CD4-positive, alpha-beta T cell treated with Interleukin-15 for 1 hour (primary cell): Measurements from ENCODE around the gene EFCAB8.

ENCODE experiments used
- DNase-seq: peaks from one replicate; pipeline ENCODE4 v3.0.0-alpha.2; 2020

EFCAB8 gene

GRCh38 chr20:32991383-32991782 lies 132.7 kb downstream of the EFCAB8 start:
- no peak for DNase-seq

- DNase-seq, result no peak
Observed at GRCh38 chr20:32991792-32992641, 133.3 kb downstream of the EFCAB8 start.

- no peak for DNase-seq
Observed at GRCh38 chr20:32993496-32994050, 134.8 kb downstream of the EFCAB8 start.

GRCh38 chr20:32995802-32996201 lies 137.1 kb downstream of the EFCAB8 start:
- DNase-seq, result no peak

GRCh38 chr20:32997431-32997830 lies 138.7 kb downstream of the EFCAB8 start:
- DNase-seq, result no peak

GRCh38 chr20:32999603-33000250 lies 141.0 kb downstream of the EFCAB8 start:
- no peak for DNase-seq

- no peak for DNase-seq
Observed at GRCh38 chr20:33000802-33001466, 142.2 kb downstream of the EFCAB8 start.

GRCh38 chr20:33002087-33002808 lies 143.5 kb downstream of the EFCAB8 start:
- no peak for DNase-seq

- DNase-seq, result no peak
Observed at GRCh38 chr20:33004141-33004751, 145.5 kb downstream of the EFCAB8 start, which contains the start of gene SUN5. SUN5 (minus strand) TSS chr20:33004433; CDS start chr20:33004340, 93 bp downstream.

GRCh38 chr20:33005132-33005566 lies 146.4 kb downstream of the EFCAB8 start:
- no peak for DNase-seq

GRCh38 chr20:33005908-33006775 lies 147.4 kb downstream of the EFCAB8 start:
- no peak for DNase-seq

- DNase-seq, result no peak
Observed at GRCh38 chr20:33006776-33007375, 148.2 kb downstream of the EFCAB8 start.

- no peak for DNase-seq
Observed at GRCh38 chr20:33007376-33008335, 148.9 kb downstream of the EFCAB8 start, which contains the start of gene BPIFB2. BPIFB2 (plus strand) TSS chr20:33007704; CDS start chr20:33008575, 871 bp downstream.

GRCh38 chr20:33008336-33009213 lies 149.9 kb downstream of the EFCAB8 start:
- DNase-seq, result no peak

GRCh38 chr20:33009214-33010132 lies 150.8 kb downstream of the EFCAB8 start:
- DNase-seq, result no peak

- no peak for DNase-seq
Observed at GRCh38 chr20:33010133-33010504, 151.4 kb downstream of the EFCAB8 start.
